ENCODE measurements around the gene RNF25. TPM values are rescaled to one million over a fixed set of nuclear protein-coding genes. Genes with fewer than 3 reads are reported as not detected.

The RNF25 gene
- 18.3 and 22.1 TPM in 2 replicates for total RNA-seq (2014; rRNA removed; shearing (Covaris generic))
- polyA plus RNA-seq (2016; fragmentation: Nextera tagmentation; extraction: Ambion mirVana) = 22.2 and 26.8 TPM in 2 replicates
- long read RNA-seq, transcript RNF25-201 (10 exons, 1,914 nt) = major isoform, 28 of 30 reads
- long read RNA-seq, partial matches to known transcripts = 1 of 30 reads
- long read RNA-seq, other reads (novel, unspliced or antisense) = 1 of 30 reads

GRCh38 chr2:218671654-218672566 is at the start of gene RNF25, which contains the start of gene STK36:
Gene RNF25 (minus strand): TSS chr2:218672002. CDS start chr2:218671970, 32 bp downstream.
Gene STK36 (plus strand): TSS chr2:218672086. CDS start chr2:218672830, 744 bp downstream.
- Mint-ChIP-seq H3K27me3 (ENCODE audit: insufficient read depth, low read depth, poor library complexity) (peaks cover 8% of the 10 kb centered on the region), H3K36me3 (ENCODE audit: low read depth) (peaks cover 23% of the 10 kb centered on the region), H3K9me3 (no peaks in the 10 kb centered on the region), H3K4me1 (peaks cover 4% of the 10 kb centered on the region; the same call in 2 of the 3 replicates), H3K4me3 (peak within 1 kb of the TSS; percentile 95), H3K27ac (peak within 1 kb of the TSS; percentile 98)
- Histone ChIP-seq H2AFZ (peak within 1 kb of the TSS; percentile 94), H3K4me1 (ENCODE audit: insufficient read depth) (peaks cover 4% of the 10 kb centered on the region), H4K20me1 (replicated peaks; ENCODE audit: insufficient read depth) (0 out of 2 replicates have a peak, but pooled peaks cover 13% of the 10 kb centered on the region), H3K79me2 (replicated peaks; ENCODE audit: insufficient read depth) (peaks cover 28% of the 10 kb centered on the region), H3K27ac (ENCODE audit: low read depth) (peak within 1 kb of the TSS; percentile 82), H3K4me2 (peak within 1 kb of the TSS; percentile 81), H3K36me3 (ENCODE audit: insufficient read depth) (peaks cover 15% of the 10 kb centered on the region), H3K4me3 (peak within 1 kb of the TSS; percentile 76), H3K27me3 (ENCODE audit: insufficient read depth) (no peaks in the 10 kb centered on the region), H3K9me2 (ENCODE audit: insufficient read depth) (no peaks in the 10 kb centered on the region), H3F3A (replicated peaks; ENCODE audit: low read depth) (no peaks in the 10 kb centered on the region)
- DNase-seq (ENCODE audit: low spot score) (peak; percentile 98), ATAC-seq (peak; percentile 98)
- TF ChIP-seq CTCF (conservative IDR thresholded peaks at IDR 0.05; ENCODE audit: low read depth in 2 of 2) (no peak), ZNF114 (CRISPR knock-in tag; IDR thresholded peaks at IDR 0.05) (no peak), POLR2AphosphoS5 (IDR thresholded peaks at IDR 0.05; ENCODE audit: low read depth) (peak; percentile 91), ETS1 (IDR thresholded peaks at IDR 0.05) (peak; percentile 63; the same call in 1 of the 2 replicates), EZH2 (IDR thresholded peaks at IDR 0.05; ENCODE audit: low read depth, unreplicated experiment) (no peak), EZH2phosphoT487 (IDR thresholded peaks at IDR 0.05; ENCODE audit: unreplicated experiment) (no peak), STAT1 (IDR thresholded peaks at IDR 0.05; ENCODE audit: unreplicated experiment) (no peak), ZNF331 (CRISPR knock-in tag; IDR thresholded peaks at IDR 0.05; ENCODE audit: low read depth) (no peak), CREB1 (CRISPR knock-in tag; IDR thresholded peaks at IDR 0.05; ENCODE audit: low read depth) (no peak; the same call in 1 of the 2 replicates), NANOG (IDR thresholded peaks at IDR 0.05; ENCODE audit: borderline replicate concordance) (no peak)
- TF ChIP-seq, protein P1, sequence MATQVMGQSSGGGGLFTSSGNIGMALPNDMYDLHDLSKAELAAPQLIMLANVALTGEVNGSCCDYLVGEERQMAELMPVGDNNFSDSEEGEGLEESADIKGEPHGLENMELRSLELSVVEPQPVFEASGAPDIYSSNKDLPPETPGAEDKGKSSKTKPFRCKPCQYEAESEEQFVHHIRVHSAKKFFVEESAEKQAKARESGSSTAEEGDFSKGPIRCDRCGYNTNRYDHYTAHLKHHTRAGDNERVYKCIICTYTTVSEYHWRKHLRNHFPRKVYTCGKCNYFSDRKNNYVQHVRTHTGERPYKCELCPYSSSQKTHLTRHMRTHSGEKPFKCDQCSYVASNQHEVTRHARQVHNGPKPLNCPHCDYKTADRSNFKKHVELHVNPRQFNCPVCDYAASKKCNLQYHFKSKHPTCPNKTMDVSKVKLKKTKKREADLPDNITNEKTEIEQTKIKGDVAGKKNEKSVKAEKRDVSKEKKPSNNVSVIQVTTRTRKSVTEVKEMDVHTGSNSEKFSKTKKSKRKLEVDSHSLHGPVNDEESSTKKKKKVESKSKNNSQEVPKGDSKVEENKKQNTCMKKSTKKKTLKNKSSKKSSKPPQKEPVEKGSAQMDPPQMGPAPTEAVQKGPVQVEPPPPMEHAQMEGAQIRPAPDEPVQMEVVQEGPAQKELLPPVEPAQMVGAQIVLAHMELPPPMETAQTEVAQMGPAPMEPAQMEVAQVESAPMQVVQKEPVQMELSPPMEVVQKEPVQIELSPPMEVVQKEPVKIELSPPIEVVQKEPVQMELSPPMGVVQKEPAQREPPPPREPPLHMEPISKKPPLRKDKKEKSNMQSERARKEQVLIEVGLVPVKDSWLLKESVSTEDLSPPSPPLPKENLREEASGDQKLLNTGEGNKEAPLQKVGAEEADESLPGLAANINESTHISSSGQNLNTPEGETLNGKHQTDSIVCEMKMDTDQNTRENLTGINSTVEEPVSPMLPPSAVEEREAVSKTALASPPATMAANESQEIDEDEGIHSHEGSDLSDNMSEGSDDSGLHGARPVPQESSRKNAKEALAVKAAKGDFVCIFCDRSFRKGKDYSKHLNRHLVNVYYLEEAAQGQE (IDR thresholded peaks at IDR 0.05; ENCODE audit: unreplicated experiment) = no peak

Measured in GM23338 (cell line).